ENCODE results near the gene HDAC9.

HDAC9 gene

GRCh38 chr7:18597754-18598153 is 102.2 kb downstream of the HDAC9 start:
- DNase-seq = no peak

GRCh38 chr7:18607025-18607424 is 111.5 kb downstream of the HDAC9 start:
- DNase-seq = no peak

- no peak for DNase-seq
Measured at GRCh38 chr7:18610331-18610948, 114.9 kb downstream of the HDAC9 start.

DNA sequence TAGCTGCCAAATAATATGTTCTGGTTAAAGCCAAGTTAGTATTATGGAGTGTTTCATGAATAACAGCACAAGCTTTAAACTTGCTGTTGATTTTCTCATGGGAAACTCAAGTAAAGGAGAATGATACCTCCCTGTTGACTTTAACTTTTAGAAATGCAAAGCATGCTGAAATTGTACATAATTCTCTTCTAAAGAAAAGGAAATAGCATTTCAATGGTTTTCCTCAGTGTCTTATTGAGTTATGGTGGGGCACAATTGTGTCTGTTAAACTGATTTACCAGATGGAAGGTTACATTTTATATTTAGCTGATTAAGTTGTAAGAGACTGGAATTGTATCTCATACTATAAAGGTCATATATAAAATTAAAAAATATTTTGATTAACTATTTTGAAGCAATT is 119.3 kb downstream of the HDAC9 start:
- no peak for DNase-seq

DNA sequence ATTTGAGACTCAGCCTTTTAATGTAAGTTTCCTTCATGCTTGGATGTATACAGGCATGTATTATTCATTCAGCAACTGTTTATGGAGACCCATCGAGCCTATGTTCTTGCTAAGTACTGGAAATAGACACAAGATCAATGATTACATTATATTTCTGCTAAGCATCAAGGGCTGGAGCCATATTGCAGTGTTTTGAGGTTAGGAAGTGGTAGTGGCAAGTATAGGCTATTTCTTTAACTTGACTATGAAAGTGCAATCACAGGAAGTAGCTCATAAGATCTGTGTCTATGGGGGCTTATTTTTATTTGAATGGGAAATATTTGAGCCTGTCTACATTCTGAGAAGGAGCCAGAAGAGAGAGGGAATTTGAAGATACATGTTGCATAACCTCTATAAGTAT is 123.8 kb downstream of the HDAC9 start:
- no peak for DNase-seq

GRCh38 chr7:18623389-18623788 is 127.8 kb downstream of the HDAC9 start:
- no peak for DNase-seq

- no peak for DNase-seq
Measured at GRCh38 chr7:18624459-18624858, 128.9 kb downstream of the HDAC9 start.

DNA sequence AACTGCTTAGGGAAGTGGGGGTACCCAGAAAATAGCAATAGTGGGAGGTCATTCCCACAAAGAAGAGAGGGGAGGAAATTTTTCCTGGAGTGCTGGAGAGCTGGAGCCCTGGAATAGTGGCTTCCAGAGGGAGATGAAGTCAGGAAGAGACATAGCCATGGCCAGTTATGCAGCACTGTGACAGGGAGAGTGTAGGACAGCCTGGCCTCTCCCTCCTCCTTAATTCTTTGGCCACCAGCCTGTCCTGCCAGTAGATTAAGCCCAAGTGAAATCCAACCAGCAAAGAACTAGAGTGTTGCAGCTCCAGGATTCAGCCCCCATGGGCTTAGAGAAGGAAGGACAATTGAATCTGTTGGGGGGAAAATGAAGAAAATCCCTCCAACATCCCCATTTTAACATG is 130.5 kb downstream of the HDAC9 start:
- no peak for DNase-seq

DNA sequence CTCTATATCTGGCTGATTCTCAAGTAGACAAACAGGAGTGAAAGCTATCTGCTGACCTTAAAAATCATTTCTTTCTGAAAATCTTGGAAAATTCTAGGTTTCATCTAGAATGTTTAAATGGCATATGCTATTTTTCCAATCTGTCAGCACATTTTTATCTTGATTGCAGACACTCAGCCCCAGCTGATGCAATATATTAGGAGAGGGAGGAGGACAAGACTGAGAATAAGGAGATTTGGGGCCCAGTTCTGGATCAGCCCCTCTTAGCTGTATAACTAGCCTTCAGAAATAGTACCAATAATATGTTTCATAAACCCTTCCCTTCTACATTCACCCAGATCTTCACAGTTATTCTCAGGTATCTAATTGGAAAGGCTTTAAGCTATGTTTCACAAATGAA is 131.2 kb downstream of the HDAC9 start:
- DNase-seq = no peak

- DNase-seq = no peak
Measured at GRCh38 chr7:18637516-18637915, 142.0 kb downstream of the HDAC9 start.

GRCh38 chr7:18638594-18639452 is 143.3 kb downstream of the HDAC9 start:
- DNase-seq = no peak

DNA sequence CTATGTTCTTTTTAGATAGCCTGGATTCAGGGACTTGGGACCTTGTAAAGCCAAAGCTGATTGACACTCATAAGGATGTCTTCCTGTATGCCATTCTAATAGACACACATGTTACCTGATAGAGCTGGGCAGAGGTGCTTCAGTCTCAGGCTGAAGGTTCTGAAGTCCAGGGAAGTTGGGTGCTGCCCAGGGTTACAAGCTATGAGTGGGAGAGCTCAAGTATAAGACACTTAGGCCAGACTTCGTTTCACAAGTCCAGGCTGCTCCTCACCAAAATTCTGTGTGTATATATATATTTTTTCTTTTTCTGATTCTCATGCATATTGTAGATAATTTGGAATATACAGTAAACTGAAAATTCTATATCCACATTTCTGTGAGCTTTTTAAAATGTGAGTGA is 144.2 kb downstream of the HDAC9 start:
- DNase-seq = no peak

- no peak for DNase-seq
Measured at GRCh38 chr7:18644981-18645380, 149.4 kb downstream of the HDAC9 start.

DNA sequence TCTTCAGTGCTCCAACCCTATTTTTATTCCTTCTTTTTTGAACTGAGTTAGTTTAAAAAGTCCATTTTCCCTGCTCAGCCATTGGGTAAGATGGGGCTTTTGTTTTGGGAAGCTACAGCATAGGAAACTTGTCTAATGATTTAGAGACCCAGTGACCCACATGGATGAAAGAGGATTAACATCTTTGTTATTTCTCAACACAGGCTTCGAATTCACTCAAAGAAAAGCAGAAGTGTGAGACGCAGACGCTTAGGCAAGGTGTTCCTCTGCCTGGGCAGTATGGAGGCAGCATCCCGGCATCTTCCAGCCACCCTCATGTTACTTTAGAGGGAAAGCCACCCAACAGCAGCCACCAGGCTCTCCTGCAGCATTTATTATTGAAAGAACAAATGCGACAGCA is 152.0 kb downstream of the HDAC9 start:
- DNase-seq = no peak

DNA sequence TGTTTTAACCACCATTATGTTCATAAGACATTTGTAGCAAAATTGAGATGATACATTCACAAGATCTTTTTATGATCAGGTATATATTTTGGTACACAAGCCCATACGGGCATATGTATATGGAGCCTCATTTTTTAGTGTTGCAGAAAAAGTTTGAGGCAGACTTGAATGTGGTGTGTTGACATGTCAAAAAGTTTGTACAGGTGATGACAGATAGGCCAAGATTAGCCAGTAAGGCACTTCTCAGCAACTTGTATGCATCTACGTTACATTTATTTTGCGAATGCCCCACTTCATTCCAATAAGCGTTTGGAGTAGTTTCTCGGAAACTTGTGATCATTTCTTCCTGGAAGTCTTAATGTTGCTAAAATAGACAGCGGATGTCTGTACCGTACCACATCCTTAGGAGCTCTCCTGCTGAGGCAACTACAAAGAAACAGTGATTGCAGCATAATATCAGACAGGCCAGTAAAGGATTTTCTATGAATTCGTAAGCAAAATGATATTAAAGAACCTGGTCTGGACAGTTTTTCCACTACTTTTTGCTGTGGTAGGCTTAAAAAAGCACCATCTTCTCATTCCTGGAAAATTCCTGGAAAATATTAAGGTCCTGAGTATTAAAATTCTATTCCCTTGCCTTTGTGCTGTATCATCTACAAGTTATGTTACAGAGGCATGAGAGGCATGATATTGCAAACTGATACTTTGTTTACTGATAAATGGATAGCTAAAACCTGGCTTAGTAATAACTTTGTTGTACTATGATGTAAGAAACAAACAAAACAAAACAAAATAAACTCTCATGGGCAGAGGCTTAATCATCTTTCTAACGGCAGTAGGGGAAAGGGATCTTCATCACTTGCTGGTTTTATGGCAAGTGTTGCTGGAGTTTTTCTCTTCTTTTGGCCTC is 153.6 kb downstream of the HDAC9 start:
- no peak for DNase-seq

GRCh38 chr7:18653381-18654155 is 158.0 kb downstream of the HDAC9 start:
- DNase-seq = no peak

- no peak for DNase-seq
Measured at GRCh38 chr7:18654709-18655108, 159.2 kb downstream of the HDAC9 start.

DNA sequence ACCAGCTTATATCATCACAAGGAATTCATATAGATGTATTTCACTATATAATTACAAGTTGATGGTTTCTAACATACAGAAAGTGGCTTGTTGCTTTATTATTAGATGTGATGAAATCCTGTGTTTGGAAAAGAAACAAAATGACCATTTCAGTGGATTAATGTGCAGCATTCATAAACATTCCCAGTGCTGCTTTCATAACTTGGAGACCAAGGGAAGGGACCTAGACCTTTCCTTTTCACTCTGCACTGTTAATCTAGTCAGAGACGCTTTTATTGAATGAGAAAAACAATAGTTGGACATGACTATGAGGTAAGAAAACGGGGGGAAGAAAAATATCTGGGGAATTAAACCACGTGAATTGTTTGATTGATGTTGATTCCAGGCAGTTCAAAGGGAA is 160.0 kb downstream of the HDAC9 start:
- no peak for DNase-seq

DNA sequence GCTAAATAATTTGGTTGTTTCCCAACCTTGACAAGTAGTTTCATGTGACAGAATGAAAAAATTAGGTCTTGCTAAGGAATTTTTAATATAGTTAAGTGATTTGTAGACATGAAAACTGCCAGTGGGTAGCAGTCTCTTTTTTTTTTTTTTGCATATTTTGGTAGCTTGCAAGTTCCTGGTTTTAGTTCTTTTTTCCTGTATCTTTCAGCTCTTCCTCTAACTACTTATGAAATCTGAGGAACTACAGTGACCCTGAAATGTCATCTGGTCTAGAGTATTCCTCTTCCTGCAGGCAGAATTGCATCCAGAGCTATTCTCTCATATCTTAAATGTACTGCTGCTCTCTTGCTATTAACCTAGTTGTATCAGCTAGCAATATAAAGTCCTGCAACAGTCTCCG is 160.4 kb downstream of the HDAC9 start:
- no peak for DNase-seq

DNA sequence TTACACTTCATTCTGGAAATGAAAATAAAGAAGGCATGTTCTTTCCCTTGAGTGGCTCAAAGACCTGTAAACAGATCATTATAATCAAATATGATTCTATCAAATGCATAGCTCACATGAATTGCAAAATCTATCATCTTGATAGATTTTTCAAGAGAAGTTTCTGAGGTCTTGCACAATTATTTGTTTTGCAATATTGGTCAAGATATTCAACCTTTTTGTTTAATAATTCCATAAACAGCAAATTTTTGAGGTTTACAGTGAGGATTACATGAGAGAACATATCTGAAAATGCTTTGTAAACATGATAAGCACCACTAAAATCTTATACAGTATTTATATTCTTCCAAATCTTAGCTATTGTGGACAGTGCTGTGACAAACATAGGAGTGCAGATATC is 160.8 kb downstream of the HDAC9 start:
- DNase-seq = no peak

GRCh38 chr7:18659746-18660145 is 164.2 kb downstream of the HDAC9 start:
- no peak for DNase-seq

GRCh38 chr7:18663321-18663720 is 167.8 kb downstream of the HDAC9 start:
- DNase-seq = no peak
